ENCODE data around the gene RPTOR. TPM values are rescaled to one million over a fixed set of nuclear protein-coding genes. Genes with fewer than 3 reads are reported as not detected.
"Not testable (repeated sequence)": the region's sequence is repeated elsewhere in the genome, so short reads cannot be mapped to it uniquely, and the experiment has no call there.

Gene RPTOR
- total RNA-seq, 1 donor from 2014 or later = 32.0 TPM

- H3K4me1 Mint-ChIP-seq (ENCODE audit: low read depth, unreplicated experiment) = peaks cover 21% of the 10 kb centered on the region
- no peak overlapping the region for H3K4me3 Mint-ChIP-seq (ENCODE audit: unreplicated experiment)
These were observed 251.1 kb downstream of the RPTOR start for GRCh38 chr17:80795754-80796153.

GRCh38 chr17:80796430-80796861 lies 251.8 kb downstream of the RPTOR start:
- peaks cover 15% of the 10 kb centered on the region for H3K4me1 Mint-ChIP-seq (ENCODE audit: low read depth, unreplicated experiment)
- no peak overlapping the region for H2AFZ ChIP-seq (ENCODE audit: low read depth, low read length)
- no peaks in the 10 kb centered on the region for H3K27me3 Mint-ChIP-seq (ENCODE audit: low read depth, unreplicated experiment)
- H3K9me3 Mint-ChIP-seq (ENCODE audit: unreplicated experiment) = peaks cover 2% of the 10 kb centered on the region
- no peaks in the 10 kb centered on the region for H3K36me3 ChIP-seq (ENCODE audit: insufficient read depth, low read length)
- no peaks in the 10 kb centered on the region for H4K20me1 ChIP-seq (ENCODE audit: insufficient read depth, low read length)
- FAIRE-seq (no peak), DNase-seq (ENCODE audit: low read depth) (no peak)
- TF ChIP-seq EZH2 (IDR thresholded peaks at IDR 0.05; ENCODE audit: insufficient read depth, low read length) = no peak
- no peak for TF ChIP-seq CTCF (IDR thresholded peaks at IDR 0.05; ENCODE audit: insufficient read depth, low read depth, low read length)
- peaks cover 25% of the 10 kb centered on the region for H3K4me1 ChIP-seq (ENCODE audit: insufficient read depth, low read length)
- H3K4me3 ChIP-seq (ENCODE audit: insufficient read depth, low read depth, low read length) = no peak overlapping the region
- no peak overlapping the region for H3K4me2 ChIP-seq (ENCODE audit: low read length)
- no peaks in the 10 kb centered on the region for H3K27me3 ChIP-seq (ENCODE audit: insufficient read depth, low read length)
- H3K36me3 Mint-ChIP-seq (ENCODE audit: low read depth, unreplicated experiment) = peaks cover 44% of the 10 kb centered on the region
- H3K79me2 ChIP-seq (ENCODE audit: insufficient read depth, low read length) = no peaks in the 10 kb centered on the region
- H3K27ac Mint-ChIP-seq (ENCODE audit: unreplicated experiment) = no peak overlapping the region
- no peak overlapping the region for H3K27ac ChIP-seq (ENCODE audit: low read depth, low read length)
- H3K4me3 Mint-ChIP-seq (ENCODE audit: unreplicated experiment) = no peak overlapping the region
- H3K9me3 ChIP-seq (ENCODE audit: insufficient read depth, low read depth, low read length) = no peaks in the 10 kb centered on the region
- H3K9ac ChIP-seq (ENCODE audit: low read length) = no peak overlapping the region

More at GRCh38 chr17:80795754-80796153, 251.1 kb downstream of the RPTOR start:
- TF ChIP-seq CTCF (IDR thresholded peaks at IDR 0.05; ENCODE audit: insufficient read depth, low read depth, low read length) (no peak), EZH2 (IDR thresholded peaks at IDR 0.05; ENCODE audit: insufficient read depth, low read length) (no peak)
- Histone ChIP-seq H3K9ac (ENCODE audit: low read length) (no peak overlapping the region), H3K79me2 (ENCODE audit: insufficient read depth, low read length) (no peaks in the 10 kb centered on the region), H2AFZ (ENCODE audit: low read depth, low read length) (no peak overlapping the region), H3K27me3 (ENCODE audit: insufficient read depth, low read length) (no peaks in the 10 kb centered on the region), H3K4me2 (ENCODE audit: low read length) (no peak overlapping the region), H3K4me1 (ENCODE audit: insufficient read depth, low read length) (peaks cover 32% of the 10 kb centered on the region), H3K36me3 (ENCODE audit: insufficient read depth, low read length) (no peaks in the 10 kb centered on the region), H3K27ac (ENCODE audit: low read depth, low read length) (no peak overlapping the region), H3K4me3 (ENCODE audit: insufficient read depth, low read depth, low read length) (no peak overlapping the region), H3K9me3 (ENCODE audit: insufficient read depth, low read depth, low read length) (no peaks in the 10 kb centered on the region), H4K20me1 (ENCODE audit: insufficient read depth, low read length) (no peaks in the 10 kb centered on the region)
- FAIRE-seq (no peak), DNase-seq (ENCODE audit: low read depth) (no peak)
- peaks cover 44% of the 10 kb centered on the region for H3K36me3 Mint-ChIP-seq (ENCODE audit: low read depth, unreplicated experiment)
- peaks cover 2% of the 10 kb centered on the region for H3K9me3 Mint-ChIP-seq (ENCODE audit: unreplicated experiment)
- no peak overlapping the region for H3K27ac Mint-ChIP-seq (ENCODE audit: unreplicated experiment)
- H3K27me3 Mint-ChIP-seq (ENCODE audit: low read depth, unreplicated experiment) = no peaks in the 10 kb centered on the region

- H3K27ac ChIP-seq (ENCODE audit: low read depth, low read length); H3K27ac Mint-ChIP-seq (ENCODE audit: unreplicated experiment); H3K27me3 ChIP-seq (ENCODE audit: insufficient read depth, low read length); H4K20me1 ChIP-seq (ENCODE audit: insufficient read depth, low read length); H2AFZ ChIP-seq (ENCODE audit: low read depth, low read length); H3K9me3 Mint-ChIP-seq (ENCODE audit: unreplicated experiment); DNase-seq (ENCODE audit: low read depth); H3K27me3 Mint-ChIP-seq (ENCODE audit: low read depth, unreplicated experiment); H3K4me1 Mint-ChIP-seq (ENCODE audit: low read depth, unreplicated experiment); H3K4me3 Mint-ChIP-seq (ENCODE audit: unreplicated experiment); H3K9me3 ChIP-seq (ENCODE audit: insufficient read depth, low read depth, low read length); H3K79me2 ChIP-seq (ENCODE audit: insufficient read depth, low read length); H3K9ac ChIP-seq (ENCODE audit: low read length); H3K36me3 ChIP-seq (ENCODE audit: insufficient read depth, low read length); FAIRE-seq; H3K4me2 ChIP-seq (ENCODE audit: low read length); H3K4me3 ChIP-seq (ENCODE audit: insufficient read depth, low read depth, low read length): not testable (repeated sequence)
- peaks cover 18% of the 10 kb centered on the region for H3K4me1 ChIP-seq (ENCODE audit: insufficient read depth, low read length)
- H3K36me3 Mint-ChIP-seq (ENCODE audit: low read depth, unreplicated experiment) = peaks cover 42% of the 10 kb centered on the region
These were observed 252.6 kb downstream of the RPTOR start for GRCh38 chr17:80797222-80797621.
